GM13977 (cell line): ENCODE results near the gene TMEM184B.

Experiments used
- DNase-seq: peaks from one replicate; pipeline ENCODE4 v3.0.0; 2012; ENCODE audit warnings: low spot score
- in situ Hi-C: fragments of 300-500 bp; cut with MboI; formaldehyde crosslinking; loops from one replicate; pipeline ENCODE4 v1.12.0; 2022; ENCODE audit warnings: low sequenced_read_pairs, low pct_unique_long_range_greater_than_20kb, mixed read lengths, inconsistent platforms; ENCODE audit not compliant: unreplicated experiment
- TF ChIP-seq, protein P1 (sequence below): IDR thresholded peaks from 2 replicates; pipeline ENCODE4 v1.5.1; 2012; ENCODE audit warnings: mild to moderate bottlenecking, control low read depth; ENCODE audit not compliant: insufficient read depth; ENCODE audit errors: extremely low read depth, missing control alignments

The TMEM184B gene

DNA sequence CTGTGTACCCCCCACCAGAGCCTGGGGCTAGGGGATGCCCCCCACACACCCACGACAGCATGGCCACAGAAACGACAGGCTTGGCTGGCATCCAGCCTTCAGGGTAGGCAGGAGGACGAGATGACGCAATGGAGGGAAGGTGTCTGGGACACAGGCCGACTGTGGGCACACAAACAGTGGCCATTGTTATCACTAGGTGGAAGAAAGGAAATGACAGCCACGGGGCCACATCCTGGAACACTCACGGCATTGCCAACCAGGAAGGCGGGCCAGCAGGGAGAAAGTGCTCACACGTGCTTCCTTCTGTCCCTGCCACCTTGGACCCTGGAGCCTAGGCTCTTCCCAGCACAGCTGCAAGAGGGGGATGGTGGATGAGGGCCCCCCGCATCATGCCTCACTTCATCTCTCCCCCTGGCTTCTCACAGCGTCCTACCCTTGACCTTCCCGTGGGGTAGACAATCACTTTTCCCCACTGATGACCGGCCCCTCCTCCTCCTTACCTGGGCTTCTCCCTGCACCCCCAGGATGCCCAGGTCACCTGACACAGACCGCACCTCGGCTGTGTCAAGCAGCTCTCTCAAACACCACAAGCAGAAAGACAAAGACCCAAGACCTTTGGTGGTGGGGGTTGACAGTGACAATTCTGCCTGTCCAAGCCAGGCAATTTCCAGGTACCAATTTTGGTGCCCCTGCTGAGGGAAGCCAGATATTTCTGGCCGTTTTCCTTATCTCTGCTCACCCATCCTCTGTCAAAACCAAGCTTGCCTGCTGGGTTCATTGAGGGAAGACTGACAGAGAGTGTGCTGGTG is 99.8 kb downstream of the TMEM184B start:
- in situ Hi-C loops, result no loop called here
- TF ChIP-seq, protein P1, sequence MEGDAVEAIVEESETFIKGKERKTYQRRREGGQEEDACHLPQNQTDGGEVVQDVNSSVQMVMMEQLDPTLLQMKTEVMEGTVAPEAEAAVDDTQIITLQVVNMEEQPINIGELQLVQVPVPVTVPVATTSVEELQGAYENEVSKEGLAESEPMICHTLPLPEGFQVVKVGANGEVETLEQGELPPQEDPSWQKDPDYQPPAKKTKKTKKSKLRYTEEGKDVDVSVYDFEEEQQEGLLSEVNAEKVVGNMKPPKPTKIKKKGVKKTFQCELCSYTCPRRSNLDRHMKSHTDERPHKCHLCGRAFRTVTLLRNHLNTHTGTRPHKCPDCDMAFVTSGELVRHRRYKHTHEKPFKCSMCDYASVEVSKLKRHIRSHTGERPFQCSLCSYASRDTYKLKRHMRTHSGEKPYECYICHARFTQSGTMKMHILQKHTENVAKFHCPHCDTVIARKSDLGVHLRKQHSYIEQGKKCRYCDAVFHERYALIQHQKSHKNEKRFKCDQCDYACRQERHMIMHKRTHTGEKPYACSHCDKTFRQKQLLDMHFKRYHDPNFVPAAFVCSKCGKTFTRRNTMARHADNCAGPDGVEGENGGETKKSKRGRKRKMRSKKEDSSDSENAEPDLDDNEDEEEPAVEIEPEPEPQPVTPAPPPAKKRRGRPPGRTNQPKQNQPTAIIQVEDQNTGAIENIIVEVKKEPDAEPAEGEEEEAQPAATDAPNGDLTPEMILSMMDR, result no peak
- DNase-seq, result no peak

DNA sequence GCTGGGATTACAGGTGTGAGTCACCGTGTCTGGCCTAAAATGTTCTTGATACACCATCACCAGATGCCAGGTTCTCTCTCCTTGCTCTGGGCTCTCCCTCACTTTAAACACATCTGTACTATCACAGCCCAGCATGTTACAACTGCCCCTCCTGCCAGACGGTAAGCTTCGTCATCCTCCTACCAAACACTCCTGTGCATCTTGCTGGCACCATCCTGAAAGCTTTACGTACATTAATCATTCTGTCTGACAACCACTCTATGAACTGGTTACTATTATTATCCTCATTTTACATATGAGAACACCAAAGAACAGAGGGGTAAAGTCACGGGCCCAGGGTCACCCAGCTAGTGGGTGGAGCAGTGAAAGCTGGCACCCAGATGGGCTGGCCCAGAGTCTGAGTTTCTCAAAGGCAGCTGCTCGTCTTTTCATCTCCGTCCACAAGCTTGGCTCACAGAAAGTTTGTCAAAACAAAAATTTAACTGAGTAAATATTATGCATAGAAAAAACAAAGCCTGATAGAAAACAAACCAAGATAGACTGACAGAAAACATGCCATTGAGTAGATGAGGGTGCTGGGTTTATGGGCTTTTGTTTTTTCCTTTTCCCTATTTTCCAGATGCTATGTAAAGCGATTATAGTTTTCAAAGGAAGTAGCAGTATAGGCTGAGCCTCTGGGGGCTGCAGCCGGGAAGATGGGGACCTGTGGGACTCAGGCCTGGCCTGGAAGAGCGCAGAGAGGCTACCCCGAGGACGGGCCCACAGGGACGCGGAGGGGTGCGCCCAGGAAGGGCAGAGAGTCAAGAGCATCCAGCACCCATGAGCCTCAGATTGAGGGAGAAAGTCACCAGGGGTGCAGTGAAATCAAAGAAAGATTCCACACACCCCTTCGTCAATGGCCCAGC is 100.6 kb downstream of the TMEM184B start:
- TF ChIP-seq, protein P1, result no peak
- in situ Hi-C loops, result no loop called here
- DNase-seq, result no peak

DNA sequence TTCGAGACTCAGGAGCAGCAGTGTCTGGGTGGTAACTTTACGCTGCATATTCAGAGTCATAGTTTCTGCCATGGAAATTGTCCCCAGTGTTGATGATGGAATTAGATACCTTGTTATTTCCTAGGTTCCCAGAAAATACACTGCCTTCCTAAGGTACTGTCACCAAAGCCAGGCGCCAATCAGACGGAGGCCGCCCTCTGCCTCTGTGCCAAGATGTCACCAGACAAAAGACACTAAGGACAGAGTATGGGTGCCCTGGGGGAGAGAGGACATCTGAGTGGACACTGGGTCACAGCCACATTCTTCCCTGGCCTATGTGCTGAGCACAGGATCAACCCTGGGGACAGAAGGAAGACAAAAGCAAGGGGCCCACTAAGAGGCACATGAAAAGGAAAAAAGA is 102.3 kb downstream of the TMEM184B start:
- in situ Hi-C loops, result no loop called here
- TF ChIP-seq, protein P1, result no peak
- DNase-seq, result no peak
